ENCODE results near the gene KCNK1.

Gene KCNK1

GRCh38 chr1:233636503-233636877, 22.6 kb downstream of the KCNK1 start:
- no peak for DNase-seq (ENCODE audit: low read depth)

- DNase-seq (ENCODE audit: low read depth): no peak
Measured at GRCh38 chr1:233638513-233638912, 24.6 kb downstream of the KCNK1 start.

- no peak for DNase-seq (ENCODE audit: low read depth)
Measured at GRCh38 chr1:233639611-233640010, 25.7 kb downstream of the KCNK1 start.

GRCh38 chr1:233640179-233640578, 26.3 kb downstream of the KCNK1 start:
- DNase-seq (ENCODE audit: low read depth): no peak

GRCh38 chr1:233641029-233641428, 27.1 kb downstream of the KCNK1 start:
- no peak for DNase-seq (ENCODE audit: low read depth)

GRCh38 chr1:233647073-233647472, 33.2 kb downstream of the KCNK1 start:
- no peak for DNase-seq (ENCODE audit: low read depth)

- no peak for DNase-seq (ENCODE audit: low read depth)
Measured at GRCh38 chr1:233647636-233648035, 33.7 kb downstream of the KCNK1 start.

- DNase-seq (ENCODE audit: low read depth): no peak
Measured at GRCh38 chr1:233651061-233651460, 37.2 kb downstream of the KCNK1 start.

- no peak for DNase-seq (ENCODE audit: low read depth)
Measured at GRCh38 chr1:233651563-233652233, 37.8 kb downstream of the KCNK1 start.

- DNase-seq (ENCODE audit: low read depth): no peak
Measured at GRCh38 chr1:233652526-233652925, 38.6 kb downstream of the KCNK1 start.

GRCh38 chr1:233654658-233655280, 40.9 kb downstream of the KCNK1 start:
- no peak for DNase-seq (ENCODE audit: low read depth)

- DNase-seq (ENCODE audit: low read depth): no peak
Measured at GRCh38 chr1:233655301-233655740, 41.4 kb downstream of the KCNK1 start.

- no peak for DNase-seq (ENCODE audit: low read depth)
Measured at GRCh38 chr1:233656032-233656635, 42.2 kb downstream of the KCNK1 start.

GRCh38 chr1:233656687-233657086, 42.8 kb downstream of the KCNK1 start:
- DNase-seq (ENCODE audit: low read depth): no peak

- no peak for DNase-seq (ENCODE audit: low read depth)
Measured at GRCh38 chr1:233657466-233657865, 43.6 kb downstream of the KCNK1 start.

GRCh38 chr1:233659495-233659894, 45.6 kb downstream of the KCNK1 start:
- no peak for DNase-seq (ENCODE audit: low read depth)

GRCh38 chr1:233661376-233662159, 47.7 kb downstream of the KCNK1 start:
- no peak for DNase-seq (ENCODE audit: low read depth)

- no peak for DNase-seq (ENCODE audit: low read depth)
Measured at GRCh38 chr1:233662575-233663304, 48.8 kb downstream of the KCNK1 start.

- no peak for DNase-seq (ENCODE audit: low read depth)
Measured at GRCh38 chr1:233664253-233664652, 50.3 kb downstream of the KCNK1 start.

- DNase-seq (ENCODE audit: low read depth): no peak
Measured at GRCh38 chr1:233664804-233665574, 51.1 kb downstream of the KCNK1 start.

GRCh38 chr1:233665575-233666270, 51.8 kb downstream of the KCNK1 start:
- no peak for DNase-seq (ENCODE audit: low read depth)
